Activated CD4-positive, alpha-beta T cell treated with anti-CD3 and anti-CD28 coated beads for 48 hours (primary cell): ENCODE measurements around the gene CD86.

Experiments used
- DNase-seq: peaks from one replicate; pipeline ENCODE4 v3.0.0-alpha.2; 2020

CD86 gene

GRCh38 chr3:122060040-122060698 is 5.0 kb downstream of the CD86 start:
- no peak for DNase-seq

GRCh38 chr3:122063908-122064307 is 8.7 kb downstream of the CD86 start:
- DNase-seq, result no peak

DNA sequence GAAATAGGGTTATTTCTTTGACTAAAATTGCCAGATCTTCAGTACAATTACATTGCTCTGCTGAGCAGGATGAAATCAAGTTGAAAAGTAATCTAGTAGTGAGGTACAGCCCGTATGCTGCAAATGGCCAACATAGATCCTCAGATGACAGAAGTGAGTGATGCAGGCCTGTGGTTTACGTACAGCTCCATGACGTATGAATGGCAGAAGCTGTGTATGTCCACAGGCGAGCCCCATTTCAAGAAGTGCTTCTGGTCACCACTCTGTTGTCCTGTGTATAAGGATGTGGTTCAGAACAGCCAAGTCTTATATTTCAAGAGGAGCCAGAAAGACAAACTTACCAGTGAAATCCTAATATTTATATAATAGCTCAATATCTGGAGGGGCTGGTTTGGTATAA is 9.2 kb downstream of the CD86 start:
- no peak for DNase-seq

DNA sequence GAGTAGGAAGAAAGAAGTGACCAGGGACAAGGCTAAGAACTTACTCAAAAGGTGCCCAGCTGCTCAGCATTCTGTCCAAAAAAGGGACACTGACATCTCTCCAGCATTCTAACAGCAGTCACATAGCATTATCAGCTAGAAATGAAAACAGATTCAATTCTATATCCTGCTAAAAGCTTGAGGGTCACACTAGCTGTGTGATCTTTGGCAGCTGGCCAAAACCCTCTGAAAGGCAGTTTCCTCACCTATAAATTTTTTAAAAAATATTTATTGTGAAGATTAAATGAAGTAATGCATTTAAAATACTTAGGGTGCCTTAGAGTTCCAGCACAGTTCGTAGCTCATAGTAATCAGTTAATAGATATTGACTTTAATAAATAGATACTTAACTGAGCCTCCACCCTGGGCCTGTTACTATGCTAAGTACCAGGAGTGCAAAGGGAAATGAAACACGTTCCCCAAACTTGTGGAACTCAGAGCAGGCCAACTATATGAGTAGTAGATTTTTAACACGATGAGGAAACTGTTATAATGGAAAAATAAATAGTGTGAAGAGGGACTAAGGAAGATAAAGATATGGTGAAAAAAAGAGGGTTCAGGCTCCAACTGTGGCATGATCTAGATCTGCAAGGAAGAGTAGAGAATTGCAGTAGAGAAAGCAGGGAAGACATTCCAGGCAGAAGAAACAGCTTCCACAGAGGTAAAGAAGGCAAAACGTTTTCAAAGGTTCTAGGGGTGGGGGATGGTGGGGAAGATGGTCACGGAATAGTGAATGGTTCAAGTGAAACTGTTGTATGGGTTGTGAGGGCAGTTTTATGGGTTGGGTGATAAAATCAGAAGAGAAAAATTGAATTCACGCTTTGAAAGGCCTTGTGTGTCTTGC is 11.4 kb downstream of the CD86 start:
- DNase-seq, result no peak

GRCh38 chr3:122067214-122067550 is 12.0 kb downstream of the CD86 start:
- DNase-seq, result no peak

- DNase-seq, result no peak
Observed at GRCh38 chr3:122067588-122068240, 12.6 kb downstream of the CD86 start.

DNA sequence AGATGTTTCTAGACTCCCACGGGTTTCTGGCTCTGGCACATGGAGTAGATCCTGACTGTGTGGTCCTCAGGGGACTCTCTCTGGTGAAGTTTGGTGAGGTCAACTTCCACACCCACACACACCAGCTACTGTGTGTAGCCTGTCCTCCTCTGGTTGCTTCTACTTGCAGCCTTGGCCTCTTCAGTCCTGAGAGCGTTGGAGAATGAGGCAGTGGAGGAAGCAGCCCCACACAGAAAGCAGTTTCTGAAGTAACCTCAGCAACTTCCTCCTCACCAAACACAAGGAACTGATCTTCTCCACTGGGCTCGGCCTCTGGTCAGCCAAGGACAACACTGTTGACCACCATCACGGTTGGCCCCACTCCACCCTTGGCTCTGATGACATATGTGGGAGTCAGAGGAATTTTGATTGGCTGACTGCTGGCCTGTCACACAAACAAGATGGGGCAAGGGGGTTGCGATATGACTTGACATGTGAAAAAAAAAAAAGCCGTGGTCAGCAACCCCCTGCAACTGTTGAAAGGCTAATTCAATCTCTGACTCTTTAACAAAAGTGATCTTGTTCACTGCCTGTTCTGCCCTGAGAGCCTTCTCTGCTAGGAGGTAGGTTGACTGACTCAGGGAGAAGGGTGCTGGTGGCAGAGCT is 19.6 kb downstream of the CD86 start:
- DNase-seq, result no peak

- no peak for DNase-seq
Observed at GRCh38 chr3:122076491-122077292, 21.5 kb downstream of the CD86 start.

GRCh38 chr3:122077293-122078234 is 22.4 kb downstream of the CD86 start:
- DNase-seq, result no peak

GRCh38 chr3:122078235-122078935 is 23.2 kb downstream of the CD86 start:
- no peak for DNase-seq

DNA sequence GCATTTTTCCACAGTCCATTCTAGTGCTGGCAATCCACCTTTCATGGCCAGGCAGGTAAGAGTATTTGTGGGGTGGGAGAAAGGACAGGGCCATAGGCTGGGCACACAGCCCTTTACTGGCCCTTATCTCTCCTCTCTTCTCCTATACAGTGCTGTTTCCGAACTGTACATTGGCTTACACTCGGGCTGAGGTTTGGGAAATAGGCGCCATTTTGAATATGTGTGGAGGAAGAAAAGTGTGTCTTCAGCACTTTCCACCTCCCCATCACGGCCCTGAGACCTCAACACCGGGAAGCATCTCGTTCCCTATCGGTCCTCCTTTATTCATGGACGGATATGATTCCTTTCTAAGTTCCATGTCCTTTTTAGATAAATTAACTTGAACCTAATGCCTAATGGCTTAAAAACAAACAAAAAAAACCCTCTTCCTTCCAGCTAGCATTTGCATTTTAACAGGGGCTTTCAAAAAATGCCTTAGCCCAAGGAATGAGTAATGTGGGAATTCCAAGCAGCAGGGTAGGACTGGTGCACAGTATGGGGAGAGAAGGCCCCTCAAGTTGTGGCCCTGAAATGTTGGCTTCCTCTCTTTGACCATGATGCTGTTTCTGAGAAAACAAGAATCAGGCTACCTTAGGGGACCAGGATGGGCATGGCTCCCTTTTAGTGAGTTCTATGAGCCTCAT is 24.5 kb downstream of the CD86 start:
- no peak for DNase-seq

DNA sequence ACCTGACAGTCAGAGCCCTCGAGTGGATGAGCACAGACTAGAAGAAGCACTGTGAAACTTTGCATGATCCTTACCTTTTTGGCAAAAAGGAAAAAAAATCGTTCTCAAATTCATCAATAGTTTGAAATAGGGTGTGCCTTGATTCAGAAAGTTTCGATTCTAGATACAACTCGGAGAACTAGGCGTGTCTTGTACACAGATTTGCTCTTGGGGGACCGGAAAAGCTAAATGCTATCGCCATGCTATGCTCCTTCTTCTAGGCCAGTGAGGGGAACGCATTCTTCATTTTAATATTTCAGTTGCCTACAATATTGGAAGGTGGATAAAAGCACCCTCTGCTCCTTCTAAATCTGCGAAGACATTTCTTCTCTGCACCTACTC is 25.0 kb downstream of the CD86 start:
- no peak for DNase-seq

DNA sequence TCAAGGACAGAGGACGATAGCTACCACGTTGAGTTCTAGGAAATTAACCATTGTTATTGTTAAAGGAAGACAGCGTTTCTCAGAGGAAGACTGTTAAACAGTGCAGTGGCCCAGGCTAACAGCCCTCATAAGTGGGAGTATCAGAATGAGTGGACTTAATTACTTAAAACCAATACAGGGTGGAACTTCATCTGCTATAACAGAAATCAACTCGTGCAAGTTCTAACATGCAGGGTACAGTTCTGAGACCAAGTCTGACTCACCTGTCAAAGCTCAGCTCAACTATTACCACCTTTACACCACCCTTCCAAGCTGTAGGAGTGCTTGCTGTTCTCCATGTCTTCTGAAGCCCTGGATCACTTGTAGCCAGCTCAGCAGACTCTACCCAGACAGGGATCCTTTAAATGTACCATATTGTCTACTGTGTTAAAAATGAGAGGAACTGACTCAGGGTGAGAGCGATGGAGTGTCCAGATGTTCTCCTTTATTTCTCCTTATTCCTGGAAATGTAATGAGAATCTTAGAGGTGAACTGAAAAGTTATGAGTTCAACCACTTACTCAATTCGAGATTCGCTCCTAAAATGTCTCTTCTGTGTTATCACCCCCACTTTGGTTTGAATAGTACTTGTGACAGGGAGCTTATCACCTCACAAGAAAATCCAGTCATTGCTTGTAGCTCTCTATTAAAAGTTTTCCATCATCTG is 26.5 kb downstream of the CD86 start:
- no peak for DNase-seq

- no peak for DNase-seq
Observed at GRCh38 chr3:122082357-122082756, 27.2 kb downstream of the CD86 start.

- DNase-seq, result no peak
Observed at GRCh38 chr3:122084799-122085198, 29.6 kb downstream of the CD86 start.

DNA sequence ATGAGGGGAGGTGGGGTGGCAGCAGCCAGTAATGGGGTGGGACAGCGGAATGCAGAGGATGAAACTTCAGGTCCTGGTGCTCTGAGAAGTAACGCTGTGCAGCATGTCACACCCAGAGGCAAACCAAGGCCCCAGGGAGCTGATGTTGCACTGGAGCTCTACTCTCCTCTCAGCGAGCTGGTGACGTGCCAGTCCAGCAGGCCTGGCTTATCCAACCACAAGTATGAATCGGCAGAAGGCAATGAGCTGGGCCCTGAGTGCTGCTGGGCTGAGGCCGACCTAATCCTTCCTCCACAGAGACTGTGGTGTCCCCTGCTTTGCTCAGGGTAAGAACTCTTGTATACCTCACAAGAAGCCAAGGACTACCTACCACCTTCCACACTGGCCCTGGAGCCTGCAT is 30.5 kb downstream of the CD86 start:
- no peak for DNase-seq

GRCh38 chr3:122088531-122088930 is 33.4 kb downstream of the CD86 start:
- DNase-seq, result no peak

GRCh38 chr3:122091602-122092295 is 36.6 kb downstream of the CD86 start:
- no peak for DNase-seq
